ENCODE data around the gene RDX. TPM values are rescaled to one million over a fixed set of nuclear protein-coding genes. Genes with fewer than 3 reads are reported as not detected.

Gene RDX
- total and polyA plus RNA-seq, 2 of the 4 experiments (the other 2 are of a cell fraction): 61.1 to 72.4 TPM

- no CpG with 5 or more reads among the region's 6 CpGs for WGBS, 2 experiments (ENCODE audit: extremely low coverage in 2 of 2, insufficient read length in 1 of 2)
- no peak for ATAC-seq (ENCODE audit: low read depth)
- dilution Hi-C loops (cut with HindIII; ENCODE audit: low sequenced_read_pairs, unreplicated experiment) (no loop called here), in situ Hi-C loops (cut with MboI; ENCODE audit: low sequenced_read_pairs) (no loop called here), intact Hi-C loops (cut with micrococcal nuclease) (no loop called here)
- Histone ChIP-seq H4K8ac (ENCODE audit: low read depth in 2 of 2, low read length in 2 of 2) (no peak overlapping the region), H4K91ac (ENCODE audit: insufficient read depth, low read depth, low read length) (no peak overlapping the region), H4K20me1 (ENCODE audit: insufficient read depth, low read length) (peaks cover 44% of the 10 kb centered on the region), H2AK5ac (ENCODE audit: low read depth, low read length) (no peak overlapping the region), H4K5ac (ENCODE audit: low read depth, low read length) (no peak overlapping the region; the same call in 1 of the 2 replicates), H3K18ac (ENCODE audit: low read depth, low read length) (no peak overlapping the region), H3K9me1 (ENCODE audit: insufficient read depth, low read length) (peaks cover 4% of the 10 kb centered on the region), H2BK5ac (ENCODE audit: low read depth, low read length, poor library complexity, severe bottlenecking) (no peak overlapping the region), H3K23ac (ENCODE audit: low read depth, low read length) (peak overlapping the region; percentile 71; the same call in 1 of the 2 replicates), H3K79me1 (ENCODE audit: low read depth in 1 of 2, low read length in 2 of 2) (peaks cover 3 to 35% of the 10 kb centered on the region in 2 experiments; a peak in 2 of 4 replicates), H3K36me3 (ENCODE audit: control insufficient read depth, insufficient read depth, low read length) (no peaks in the 10 kb centered on the region), H3K14ac (replicated peaks; ENCODE audit: low read depth, low read length) (no peak overlapping the region; the same call in 1 of the 2 replicates), H3K27ac (ENCODE audit: insufficient read depth, low read length) (no peak overlapping the region), H2BK120ac (ENCODE audit: low read depth, low read length) (no peak overlapping the region), H2AK9ac (replicated peaks; ENCODE audit: low read depth, low read length, poor library complexity) (no peak overlapping the region), H2BK15ac (ENCODE audit: low read depth, low read length) (no peak overlapping the region), H3K9me3 (ENCODE audit: control insufficient read depth, insufficient read depth, low read length) (no peaks in the 10 kb centered on the region), H2BK20ac (ENCODE audit: low read depth, low read length) (no peak overlapping the region), H3K4me3 (ENCODE audit: insufficient read depth, low read depth, low read length) (peak overlapping the region; percentile 99), H3K56ac (ENCODE audit: extremely low read depth, insufficient read depth, low read length) (0 out of 2 replicates have a peak overlapping the region, but pooled peaks have one; percentile 17), H3K4ac (ENCODE audit: low read depth, low read length) (no peak overlapping the region), H2AFZ (replicated peaks; ENCODE audit: low read length, poor library complexity) (no peak overlapping the region), H3K9ac (ENCODE audit: low read depth, low read length) (peak overlapping the region; percentile 45), H3K27me3 (ENCODE audit: control insufficient read depth, insufficient read depth, low read length) (no peaks in the 10 kb centered on the region), H3K4me2 (ENCODE audit: low read depth, low read length) (peak overlapping the region; percentile 65), H3K4me1 (ENCODE audit: control insufficient read depth, insufficient read depth, low read length) (peaks cover 13% of the 10 kb centered on the region)
- CTCF ChIA-PET: no interaction called here
- no peak for DNase-seq
- POLR2A ChIA-PET (ENCODE audit: unreplicated experiment): no interaction called here
- no TSS peak for BruUV-seq (replicated peaks)
- no peak for TF ChIP-seq MAFK (IDR thresholded peaks at IDR 0.05; ENCODE audit: low read depth, low read length)
- TF ChIP-seq ELK1 (IDR thresholded peaks at IDR 0.05; ENCODE audit: borderline replicate concordance, low read depth, low read length): no peak
- no peak for TF ChIP-seq MXI1 (IDR thresholded peaks at IDR 0.05; ENCODE audit: borderline replicate concordance, low read depth, low read length)
- TF ChIP-seq SMC3 (IDR thresholded peaks at IDR 0.05; ENCODE audit: low read depth, low read length): no peak
- TF ChIP-seq CHD1 (IDR thresholded peaks at IDR 0.05; ENCODE audit: low read depth, low read length): no peak
These were observed 1.9 kb downstream of the RDX start for GRCh38 chr11:110294509-110294908.
